Activated naive CD4-positive, alpha-beta T cell treated with Interleukin-2 at 50 U/mL for 16 hours (primary cell): ENCODE results near the gene PCNX1.
"Not testable (repeated sequence)": the region's sequence is repeated elsewhere in the genome, so short reads cannot be mapped to it uniquely, and the experiment has no call there.

ENCODE experiments used
- DNase-seq: peaks from one replicate; pipeline ENCODE4 v3.0.0-alpha.2; 2020

Gene PCNX1

GRCh38 chr14:71103662-71104484 is 196.6 kb downstream of the PCNX1 start:
- no peak for DNase-seq

- DNase-seq = no peak
Measured at GRCh38 chr14:71105177-71105576, 197.9 kb downstream of the PCNX1 start.

- DNase-seq = no peak
Measured at GRCh38 chr14:71107921-71108320, 200.7 kb downstream of the PCNX1 start.

GRCh38 chr14:71108398-71109119 is 201.3 kb downstream of the PCNX1 start:
- no peak for DNase-seq

GRCh38 chr14:71113376-71113775 is 206.1 kb downstream of the PCNX1 start:
- DNase-seq = no peak

- no peak for DNase-seq
Measured at GRCh38 chr14:71114565-71114964, 207.3 kb downstream of the PCNX1 start.

GRCh38 chr14:71115306-71115705 is 208.0 kb downstream of the PCNX1 start:
- DNase-seq = no peak

GRCh38 chr14:71115821-71116567 is 208.7 kb downstream of the PCNX1 start:
- DNase-seq = no peak

GRCh38 chr14:71116568-71117122 is 209.4 kb downstream of the PCNX1 start:
- no peak for DNase-seq

GRCh38 chr14:71117839-71118743 is 210.8 kb downstream of the PCNX1 start:
- DNase-seq = no peak

GRCh38 chr14:71119075-71119474 is 211.8 kb downstream of the PCNX1 start:
- DNase-seq = no peak

- no peak for DNase-seq
Measured at GRCh38 chr14:71119832-71120231, 212.6 kb downstream of the PCNX1 start.

- no peak for DNase-seq
Measured at GRCh38 chr14:71121001-71121400, 213.7 kb downstream of the PCNX1 start.

- no peak for DNase-seq
Measured at GRCh38 chr14:71121711-71122110, 214.5 kb downstream of the PCNX1 start.

- DNase-seq = no peak
Measured at GRCh38 chr14:71122866-71123565, 215.8 kb downstream of the PCNX1 start.

GRCh38 chr14:71123579-71124135 is 216.4 kb downstream of the PCNX1 start:
- DNase-seq = no peak

- DNase-seq = not testable (repeated sequence)
Measured at GRCh38 chr14:71129716-71130490, 222.6 kb downstream of the PCNX1 start.

GRCh38 chr14:71130491-71131179 is 223.4 kb downstream of the PCNX1 start:
- DNase-seq = no peak

- DNase-seq = no peak
Measured at GRCh38 chr14:71133296-71133695, 226.0 kb downstream of the PCNX1 start.

- DNase-seq = no peak
Measured at GRCh38 chr14:71135496-71135895, 228.2 kb downstream of the PCNX1 start.
